PC-9 (cell line): ENCODE data around the gene AP3S2.

Source experiments
- EZH2 ChIP-seq: fragments of 200-600 bp; sonication (generic); IDR thresholded peaks from 2 replicates; pipeline ENCODE4 v1.8.0; 2017; ENCODE audit warnings: antibody characterized with exemption, low read depth
- TF ChIP-seq, protein P1 (sequence below): fragments of 200-600 bp; sonication (generic); conservative IDR thresholded peaks from 2 replicates; pipeline ENCODE4 v1.6.1; 2017; ENCODE audit warnings: mixed run types, antibody characterized with exemption, mild to moderate bottlenecking, moderate library complexity

GRCh38 chr15:89790661-89791060, 103.1 kb downstream of the AP3S2 start:
- TF ChIP-seq, protein P1, sequence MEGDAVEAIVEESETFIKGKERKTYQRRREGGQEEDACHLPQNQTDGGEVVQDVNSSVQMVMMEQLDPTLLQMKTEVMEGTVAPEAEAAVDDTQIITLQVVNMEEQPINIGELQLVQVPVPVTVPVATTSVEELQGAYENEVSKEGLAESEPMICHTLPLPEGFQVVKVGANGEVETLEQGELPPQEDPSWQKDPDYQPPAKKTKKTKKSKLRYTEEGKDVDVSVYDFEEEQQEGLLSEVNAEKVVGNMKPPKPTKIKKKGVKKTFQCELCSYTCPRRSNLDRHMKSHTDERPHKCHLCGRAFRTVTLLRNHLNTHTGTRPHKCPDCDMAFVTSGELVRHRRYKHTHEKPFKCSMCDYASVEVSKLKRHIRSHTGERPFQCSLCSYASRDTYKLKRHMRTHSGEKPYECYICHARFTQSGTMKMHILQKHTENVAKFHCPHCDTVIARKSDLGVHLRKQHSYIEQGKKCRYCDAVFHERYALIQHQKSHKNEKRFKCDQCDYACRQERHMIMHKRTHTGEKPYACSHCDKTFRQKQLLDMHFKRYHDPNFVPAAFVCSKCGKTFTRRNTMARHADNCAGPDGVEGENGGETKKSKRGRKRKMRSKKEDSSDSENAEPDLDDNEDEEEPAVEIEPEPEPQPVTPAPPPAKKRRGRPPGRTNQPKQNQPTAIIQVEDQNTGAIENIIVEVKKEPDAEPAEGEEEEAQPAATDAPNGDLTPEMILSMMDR: no peak
- TF ChIP-seq EZH2: no peak
